Measurements from ENCODE around the gene HTR3C.

Gene HTR3C

DNA sequence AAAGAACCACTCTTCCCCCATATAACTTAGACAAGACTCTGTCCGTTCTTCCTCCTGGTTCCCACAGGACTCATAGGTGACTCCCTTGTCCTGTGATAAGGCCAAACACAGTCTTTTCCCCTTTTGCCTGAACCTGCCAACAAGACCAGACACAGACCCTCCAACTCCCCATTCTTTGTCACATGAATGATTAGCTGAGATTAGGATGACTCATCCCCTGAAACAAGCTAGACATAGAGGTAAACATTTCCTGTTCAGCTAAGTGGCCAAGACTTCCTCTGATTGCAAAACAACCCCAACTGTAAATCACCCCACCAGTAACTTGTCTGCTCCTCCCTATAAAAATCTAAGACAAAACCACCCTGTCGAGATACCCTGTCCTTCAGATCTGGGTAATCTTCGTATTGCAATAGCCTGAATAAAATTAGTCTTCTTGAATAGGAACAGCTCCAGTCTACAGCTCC is 32.6 kb downstream of the HTR3C start:
- DNase-seq (ENCODE audit: low spot score), result no peak

DNA sequence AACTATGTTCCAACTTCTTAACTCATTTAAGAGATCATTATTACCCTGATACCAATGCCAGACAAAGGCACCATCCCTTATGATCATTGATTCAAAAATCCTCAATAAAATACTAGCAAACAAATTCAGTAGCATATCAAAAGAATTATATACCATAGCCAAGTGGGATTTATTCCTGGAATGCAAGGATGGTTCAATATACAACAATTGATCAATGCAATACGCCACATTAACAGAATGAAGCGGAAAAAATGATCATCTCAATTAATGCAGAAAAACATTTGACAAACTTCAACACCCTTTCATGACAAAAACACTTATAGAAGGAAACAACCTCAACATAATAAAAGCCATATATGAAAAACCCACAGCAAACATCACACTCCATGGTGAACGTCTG is 39.4 kb downstream of the HTR3C start:
- DNase-seq (ENCODE audit: low spot score), result no peak

- DNase-seq (ENCODE audit: low spot score), result no peak
Measured at GRCh38 chr3:184096811-184097383, 44.0 kb downstream of the HTR3C start, which contains the start of gene HTR3E. TSS of gene HTR3E (plus strand) at chr3:184097064. CDS start at chr3:184097530, 466 bp downstream.

DNA sequence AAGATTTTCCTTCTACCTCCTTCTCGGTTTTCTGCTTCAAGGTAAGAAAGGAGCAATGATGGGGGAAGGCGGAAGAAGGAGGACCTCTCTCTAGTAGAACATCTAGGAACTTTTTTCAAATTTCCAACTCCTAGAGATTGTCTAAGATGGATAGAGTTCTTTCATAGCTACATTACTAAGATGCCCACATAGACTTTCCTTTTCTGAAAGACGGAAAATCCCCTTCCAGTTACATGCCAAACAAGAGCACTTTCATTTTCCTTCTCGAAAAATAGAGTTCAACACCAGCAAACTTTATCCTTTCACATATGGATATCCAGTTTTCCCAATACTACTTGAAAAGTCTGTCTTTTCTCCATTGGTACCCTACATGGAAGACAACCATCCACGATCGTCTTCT is 44.7 kb downstream of the HTR3C start:
- DNase-seq (ENCODE audit: low spot score), result no peak

DNA sequence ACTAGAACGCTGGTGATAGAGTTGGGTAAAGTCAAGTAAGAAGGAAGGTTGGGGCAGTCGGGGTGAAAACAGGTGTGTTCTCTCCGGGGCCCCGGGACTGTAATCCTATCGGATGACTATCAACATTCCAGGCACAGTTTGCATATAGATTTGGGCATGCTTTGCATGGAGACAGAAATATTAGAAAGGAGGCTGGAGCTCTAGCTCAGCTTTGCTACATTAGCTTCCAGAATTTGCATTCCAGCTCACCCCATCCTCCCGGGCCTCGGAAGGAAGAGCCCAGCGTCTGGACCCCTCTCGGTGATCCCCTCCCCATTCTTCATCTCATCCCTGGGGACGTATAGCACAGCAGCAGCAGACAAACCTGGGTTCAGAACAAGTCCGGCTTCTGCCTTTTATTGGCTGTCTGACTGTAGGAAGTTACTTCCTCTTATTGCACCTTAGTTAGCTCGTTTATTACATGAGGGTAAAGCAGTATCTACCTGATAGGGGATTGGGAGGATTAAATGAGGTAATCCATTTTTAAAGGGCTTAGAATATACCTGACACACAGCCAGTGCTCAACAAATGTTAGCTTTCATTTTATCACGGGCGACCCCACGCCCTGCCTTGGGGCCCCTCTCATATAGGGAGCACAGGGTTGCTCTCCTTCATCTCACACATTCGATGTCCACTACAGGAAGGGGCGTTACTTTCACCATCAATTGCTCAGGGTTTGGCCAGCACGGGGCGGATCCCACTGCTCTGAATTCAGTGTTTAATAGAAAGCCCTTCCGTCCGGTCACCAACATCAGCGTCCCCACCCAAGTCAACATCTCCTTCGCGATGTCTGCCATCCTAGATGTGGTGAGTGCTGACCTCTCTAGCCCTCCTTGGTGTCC is 47.2 kb downstream of the HTR3C start:
- no peak for DNase-seq (ENCODE audit: low spot score)
